ENCODE results near the gene NGEF.
A peak's percentile ranks its signal among the peaks of the same experiment; 100 is the strongest.

NGEF gene, protein sequence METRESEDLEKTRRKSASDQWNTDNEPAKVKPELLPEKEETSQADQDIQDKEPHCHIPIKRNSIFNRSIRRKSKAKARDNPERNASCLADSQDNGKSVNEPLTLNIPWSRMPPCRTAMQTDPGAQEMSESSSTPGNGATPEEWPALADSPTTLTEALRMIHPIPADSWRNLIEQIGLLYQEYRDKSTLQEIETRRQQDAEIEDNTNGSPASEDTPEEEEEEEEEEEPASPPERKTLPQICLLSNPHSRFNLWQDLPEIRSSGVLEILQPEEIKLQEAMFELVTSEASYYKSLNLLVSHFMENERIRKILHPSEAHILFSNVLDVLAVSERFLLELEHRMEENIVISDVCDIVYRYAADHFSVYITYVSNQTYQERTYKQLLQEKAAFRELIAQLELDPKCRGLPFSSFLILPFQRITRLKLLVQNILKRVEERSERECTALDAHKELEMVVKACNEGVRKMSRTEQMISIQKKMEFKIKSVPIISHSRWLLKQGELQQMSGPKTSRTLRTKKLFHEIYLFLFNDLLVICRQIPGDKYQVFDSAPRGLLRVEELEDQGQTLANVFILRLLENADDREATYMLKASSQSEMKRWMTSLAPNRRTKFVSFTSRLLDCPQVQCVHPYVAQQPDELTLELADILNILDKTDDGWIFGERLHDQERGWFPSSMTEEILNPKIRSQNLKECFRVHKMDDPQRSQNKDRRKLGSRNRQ

DNA sequence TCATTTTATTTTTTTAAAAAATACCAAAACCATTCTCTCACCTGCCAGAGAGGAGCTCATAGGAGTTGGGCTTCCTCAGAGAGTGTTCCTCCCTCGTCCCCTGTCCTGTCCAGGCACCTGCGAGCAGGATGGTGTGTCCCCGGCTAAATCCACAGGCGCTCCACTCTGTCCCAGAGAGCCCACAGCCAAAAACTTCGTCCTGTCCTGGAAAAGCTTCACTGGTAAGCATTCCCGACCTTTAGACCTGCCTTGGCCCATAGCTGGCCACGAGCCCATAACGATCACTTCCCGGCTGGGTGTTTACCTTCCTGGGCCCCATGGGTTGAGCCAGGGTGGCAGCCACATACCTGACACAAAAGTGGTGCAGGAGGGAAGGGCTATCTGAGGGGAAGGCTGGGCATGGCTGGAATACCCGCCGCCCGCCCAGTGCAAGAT, at the start of gene NGEF:
TSS of gene NGEF (minus strand) at position 230 of the 435 bp plus-strand sequence. CDS start 38,366 bp downstream, outside the sequence.
- Histone ChIP-seq H3K9ac (ENCODE audit: low read length) (no peak within 1 kb of the TSS), H3K4me1 (ENCODE audit: control insufficient read depth, insufficient read depth, low read length) (no peaks in the 10 kb centered on the region), H3K27me3 (ENCODE audit: control insufficient read depth, insufficient read depth, low read length) (no peaks in the 10 kb centered on the region), H3K36me3 (ENCODE audit: control insufficient read depth, insufficient read depth, low read length) (no peaks in the 10 kb centered on the region), H3K27ac (ENCODE audit: low read depth, low read length) (no peak within 1 kb of the TSS), H3K4me3 (ENCODE audit: low read length) (peak within 1 kb of the TSS; percentile 49)

DNA sequence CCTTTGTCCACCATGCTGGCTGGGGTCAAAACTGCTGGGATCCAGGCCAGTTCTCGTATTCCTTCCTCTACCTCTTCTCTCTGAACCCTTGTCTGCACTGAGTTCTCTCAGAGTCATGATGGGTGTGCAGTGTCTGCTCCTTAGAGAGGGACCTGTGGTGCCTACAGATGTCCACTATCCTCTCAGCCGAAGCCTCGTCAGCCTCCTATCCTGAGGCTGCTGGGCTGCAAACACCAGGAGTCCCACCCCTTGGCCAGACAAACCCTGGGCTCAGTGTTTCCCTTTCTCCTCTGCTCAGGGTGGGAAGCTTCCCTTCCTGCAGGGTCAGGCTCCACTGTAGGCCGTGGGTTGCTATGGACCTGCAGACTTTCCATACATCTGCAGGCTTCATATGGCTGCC, 49.4 kb upstream of the NGEF start:
- Histone ChIP-seq H3K4me3 (ENCODE audit: low read length) (peak overlapping the region; percentile 59), H3K9ac (ENCODE audit: low read length) (no peak overlapping the region), H3K36me3 (ENCODE audit: control insufficient read depth, insufficient read depth, low read length) (no peaks in the 10 kb centered on the region), H3K4me1 (ENCODE audit: control insufficient read depth, insufficient read depth, low read length) (no peaks in the 10 kb centered on the region), H3K27ac (ENCODE audit: low read depth, low read length) (no peak overlapping the region), H3K27me3 (ENCODE audit: control insufficient read depth, insufficient read depth, low read length) (no peaks in the 10 kb centered on the region)

DNA sequence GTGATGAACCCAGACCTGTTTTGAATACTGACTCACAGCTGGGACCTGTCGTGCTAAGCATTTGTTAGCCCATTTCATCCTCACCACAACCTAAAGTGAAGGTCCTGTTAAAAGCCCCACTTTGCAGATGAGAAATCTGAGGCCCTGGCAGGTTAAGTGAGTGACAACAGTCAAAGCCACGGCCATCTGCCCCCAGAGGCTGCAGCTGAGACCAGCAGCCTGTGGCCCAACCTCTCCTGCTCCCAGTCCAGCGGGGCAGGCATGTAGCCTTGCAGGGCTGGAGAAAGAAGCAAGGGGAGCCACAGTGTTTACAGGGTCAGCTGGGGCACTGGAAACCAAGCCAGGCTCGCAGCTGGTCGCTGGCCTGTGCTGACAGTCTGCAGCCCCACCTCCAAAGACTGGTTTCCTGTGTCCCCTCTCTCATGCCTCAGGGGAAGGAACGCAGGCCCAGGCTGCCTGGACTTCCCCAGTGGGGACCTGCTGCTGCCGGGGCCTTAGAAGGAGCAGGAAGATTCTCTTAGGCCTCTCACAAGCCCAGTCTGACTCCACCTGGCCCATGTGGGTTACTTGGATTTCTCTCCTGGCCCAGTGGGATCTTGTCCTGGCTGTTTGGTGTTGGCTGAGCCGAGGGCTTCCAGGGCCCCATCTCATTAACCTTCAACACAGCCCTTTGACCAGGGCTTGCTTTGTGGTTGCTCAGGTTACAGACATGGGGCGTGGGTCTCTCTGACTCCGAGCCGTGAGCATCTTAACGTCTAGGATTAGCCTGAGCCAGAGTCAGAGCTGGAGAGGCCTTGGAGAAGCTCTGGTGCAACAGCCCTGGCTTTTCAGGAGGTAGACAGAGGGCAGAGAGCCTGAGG, 48.8 kb upstream of the NGEF start:
- Histone ChIP-seq H3K27ac (ENCODE audit: low read depth, low read length) (peak overlapping the region; percentile 17), H3K9ac (ENCODE audit: low read length) (no peak overlapping the region), H3K4me3 (ENCODE audit: low read length) (peak overlapping the region; percentile 59), H3K4me1 (ENCODE audit: control insufficient read depth, insufficient read depth, low read length) (no peaks in the 10 kb centered on the region), H3K27me3 (ENCODE audit: control insufficient read depth, insufficient read depth, low read length) (no peaks in the 10 kb centered on the region), H3K36me3 (ENCODE audit: control insufficient read depth, insufficient read depth, low read length) (no peaks in the 10 kb centered on the region)

GRCh38 chr2:233060980-233061590, 48.0 kb upstream of the NGEF start:
- Histone ChIP-seq H3K4me1 (ENCODE audit: control insufficient read depth, insufficient read depth, low read length) (no peaks in the 10 kb centered on the region), H3K9ac (ENCODE audit: low read length) (peak overlapping the region; percentile 78), H3K36me3 (ENCODE audit: control insufficient read depth, insufficient read depth, low read length) (no peaks in the 10 kb centered on the region), H3K4me3 (ENCODE audit: low read length) (peak overlapping the region; percentile 59), H3K27ac (ENCODE audit: low read depth, low read length) (no peak overlapping the region), H3K27me3 (ENCODE audit: control insufficient read depth, insufficient read depth, low read length) (no peaks in the 10 kb centered on the region)

DNA sequence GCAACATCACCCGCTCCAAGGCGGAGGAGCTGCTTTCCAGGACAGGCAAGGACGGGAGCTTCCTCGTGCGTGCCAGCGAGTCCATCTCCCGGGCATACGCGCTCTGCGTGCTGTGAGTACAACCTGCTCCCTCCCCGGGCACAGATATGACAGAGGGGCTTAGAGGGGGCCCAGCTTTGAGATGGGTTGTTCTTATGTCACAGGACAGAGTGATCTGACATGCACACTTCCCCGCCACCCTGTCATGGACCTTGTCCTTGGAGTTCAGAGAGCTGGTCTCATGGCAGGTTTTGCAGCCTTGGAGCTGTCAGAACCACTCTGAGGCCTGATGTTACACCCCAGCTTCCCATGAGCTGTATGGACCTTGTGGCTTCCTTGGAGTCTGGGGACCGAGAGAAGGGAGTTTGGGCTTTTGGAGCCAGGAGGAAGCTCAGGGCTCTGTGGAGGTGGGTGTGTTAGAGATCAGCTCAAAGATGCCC, 47.5 kb upstream of the NGEF start:
- H3K36me3 ChIP-seq (ENCODE audit: control insufficient read depth, insufficient read depth, low read length): no peaks in the 10 kb centered on the region
- H3K4me1 ChIP-seq (ENCODE audit: control insufficient read depth, insufficient read depth, low read length): no peaks in the 10 kb centered on the region
- peak overlapping the region; percentile 50 for H3K27ac ChIP-seq (ENCODE audit: low read depth, low read length)
- H3K9ac ChIP-seq (ENCODE audit: low read length): peak overlapping the region; percentile 78
- H3K27me3 ChIP-seq (ENCODE audit: control insufficient read depth, insufficient read depth, low read length): no peaks in the 10 kb centered on the region
- peak overlapping the region; percentile 59 for H3K4me3 ChIP-seq (ENCODE audit: low read length)

- Histone ChIP-seq H3K36me3 (ENCODE audit: control insufficient read depth, insufficient read depth, low read length) (no peaks in the 10 kb centered on the region), H3K4me1 (ENCODE audit: control insufficient read depth, insufficient read depth, low read length) (no peaks in the 10 kb centered on the region), H3K4me3 (ENCODE audit: low read length) (peak within 1 kb of the TSS; percentile 59), H3K27me3 (ENCODE audit: control insufficient read depth, insufficient read depth, low read length) (no peaks in the 10 kb centered on the region), H3K27ac (ENCODE audit: low read depth, low read length) (peak within 1 kb of the TSS; percentile 50), H3K9ac (ENCODE audit: low read length) (peak within 1 kb of the TSS; percentile 78)
Measured at GRCh38 chr2:233059797-233060500, 46.9 kb upstream of the NGEF start, which contains the start of gene INPP5D. Gene INPP5D, plus strand, starts transcription at chr2:233060342. Its CDS starts 137 bp downstream, at chr2:233060479.

DNA sequence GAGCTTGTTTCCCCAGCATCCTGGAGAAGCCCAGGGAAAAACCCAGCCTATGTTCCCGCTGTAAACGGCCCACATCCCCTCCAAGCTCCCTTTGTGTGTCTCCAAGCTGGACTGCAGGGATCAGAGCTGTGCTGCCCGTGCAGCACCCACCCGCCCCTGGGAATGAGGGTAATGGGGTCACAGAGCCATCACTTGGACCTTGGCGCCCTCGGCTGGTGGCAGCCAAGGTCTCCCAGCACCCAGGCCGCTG, 46.4 kb upstream of the NGEF start:
- Histone ChIP-seq H3K27me3 (ENCODE audit: control insufficient read depth, insufficient read depth, low read length) (no peaks in the 10 kb centered on the region), H3K4me3 (ENCODE audit: low read length) (peak overlapping the region; percentile 59), H3K27ac (ENCODE audit: low read depth, low read length) (no peak overlapping the region), H3K4me1 (ENCODE audit: control insufficient read depth, insufficient read depth, low read length) (no peaks in the 10 kb centered on the region), H3K36me3 (ENCODE audit: control insufficient read depth, insufficient read depth, low read length) (no peaks in the 10 kb centered on the region), H3K9ac (ENCODE audit: low read length) (no peak overlapping the region)

- Histone ChIP-seq H3K4me1 (ENCODE audit: control insufficient read depth, insufficient read depth, low read length) (no peaks in the 10 kb centered on the region), H3K27ac (ENCODE audit: low read depth, low read length) (no peak overlapping the region), H3K9ac (ENCODE audit: low read length) (no peak overlapping the region), H3K27me3 (ENCODE audit: control insufficient read depth, insufficient read depth, low read length) (no peaks in the 10 kb centered on the region), H3K4me3 (ENCODE audit: low read length) (no peak overlapping the region), H3K36me3 (ENCODE audit: control insufficient read depth, insufficient read depth, low read length) (no peaks in the 10 kb centered on the region)
Measured at GRCh38 chr2:233058717-233059546, 45.9 kb upstream of the NGEF start.

DNA sequence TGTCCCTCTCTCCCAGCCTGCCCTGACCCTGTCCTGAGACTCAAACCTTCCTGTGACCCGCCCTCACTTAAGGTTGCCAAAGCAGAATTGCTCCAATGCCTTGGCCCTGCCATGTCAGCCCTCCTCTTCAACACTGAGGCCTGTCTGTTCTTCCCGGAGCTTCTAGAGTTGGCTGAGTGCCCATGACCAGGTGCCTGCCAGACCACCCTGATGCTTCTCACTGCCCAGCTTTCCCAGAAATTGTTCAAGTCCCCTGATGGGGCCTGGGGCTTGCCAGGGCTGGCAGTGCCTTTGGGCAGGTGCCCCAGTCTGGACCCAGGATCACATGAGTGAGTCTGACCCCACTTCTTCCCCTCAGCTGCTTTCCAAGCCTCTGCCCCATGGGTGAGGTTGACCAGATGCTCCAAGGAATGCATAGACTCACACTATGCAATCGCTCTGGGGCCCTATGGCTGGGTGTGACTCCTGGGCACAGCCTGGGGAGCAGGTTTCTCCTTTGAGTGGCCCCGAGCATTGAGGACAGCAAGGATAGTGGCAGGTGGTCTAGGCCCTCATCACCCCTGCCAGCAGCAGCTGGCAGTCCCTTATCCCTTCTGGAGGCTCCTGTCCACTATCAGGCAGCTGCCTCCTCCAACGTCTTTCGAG, 44.0 kb upstream of the NGEF start:
- H3K4me1 ChIP-seq (ENCODE audit: control insufficient read depth, insufficient read depth, low read length): no peaks in the 10 kb centered on the region
- no peaks in the 10 kb centered on the region for H3K36me3 ChIP-seq (ENCODE audit: control insufficient read depth, insufficient read depth, low read length)
- H3K27ac ChIP-seq (ENCODE audit: low read depth, low read length): no peak overlapping the region
- no peak overlapping the region for H3K4me3 ChIP-seq (ENCODE audit: low read length)
- no peaks in the 10 kb centered on the region for H3K27me3 ChIP-seq (ENCODE audit: control insufficient read depth, insufficient read depth, low read length)
- H3K9ac ChIP-seq (ENCODE audit: low read length): no peak overlapping the region

DNA sequence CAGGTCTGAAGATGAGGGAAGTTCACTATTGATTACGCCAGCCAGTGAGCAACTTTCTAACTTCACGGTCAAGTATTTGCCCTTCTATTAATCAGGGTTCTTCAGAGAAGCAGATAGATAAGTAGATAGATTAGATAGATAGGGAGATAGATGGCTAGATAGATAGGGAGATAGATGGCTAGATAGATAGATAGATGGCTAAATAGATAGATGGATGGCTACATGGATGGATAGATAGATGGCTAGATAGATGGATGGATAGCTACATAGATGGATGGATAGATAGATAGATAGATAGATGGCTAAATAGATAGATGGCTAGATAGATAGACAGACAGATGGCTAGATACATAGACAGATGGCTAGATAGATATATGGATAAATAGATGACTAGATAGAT, 42.3 kb upstream of the NGEF start:
- H3K27me3 ChIP-seq (ENCODE audit: control insufficient read depth, insufficient read depth, low read length): no peaks in the 10 kb centered on the region
- no peak overlapping the region for H3K9ac ChIP-seq (ENCODE audit: low read length)
- H3K27ac ChIP-seq (ENCODE audit: low read depth, low read length): no peak overlapping the region
- no peak overlapping the region for H3K4me3 ChIP-seq (ENCODE audit: low read length)
- no peaks in the 10 kb centered on the region for H3K36me3 ChIP-seq (ENCODE audit: control insufficient read depth, insufficient read depth, low read length)
- no peaks in the 10 kb centered on the region for H3K4me1 ChIP-seq (ENCODE audit: control insufficient read depth, insufficient read depth, low read length)
